ENCODE results near the gene STK38L.
"Not testable (repeated sequence)": the region's sequence is repeated elsewhere in the genome, so short reads cannot be mapped to it uniquely, and the experiment has no call there.

The STK38L gene

DNA sequence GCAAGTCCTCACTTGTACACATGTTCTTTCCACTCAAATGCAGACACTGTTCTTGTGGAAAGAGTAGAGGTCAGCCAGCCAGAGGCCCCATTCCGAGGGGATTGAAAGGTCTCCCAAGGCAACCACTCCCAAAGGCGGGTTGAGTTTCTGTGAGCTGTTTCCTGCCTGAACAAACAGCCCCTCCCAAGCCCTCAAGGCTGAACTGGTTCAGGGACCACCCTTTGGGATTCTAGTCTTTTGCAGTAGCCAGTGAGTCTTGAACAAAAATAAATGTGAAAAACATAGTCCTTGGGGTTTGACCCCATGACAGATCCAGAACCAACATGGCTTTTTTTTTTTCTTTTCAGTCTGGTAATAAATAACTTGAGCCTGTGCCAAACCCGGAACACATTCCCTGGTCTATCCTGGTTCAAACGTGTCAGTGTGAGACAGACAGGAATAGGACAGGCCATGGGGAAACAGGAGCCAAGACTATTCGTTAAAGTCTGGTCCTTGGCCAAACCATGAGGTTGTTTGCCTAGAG is 17.6 kb upstream of the STK38L start:
- DNase-seq (ENCODE audit: low read depth) = no peak
- no peak overlapping the region for H3K4me3 ChIP-seq (ENCODE audit: low read depth, low read length)
- TF ChIP-seq, protein P1, sequence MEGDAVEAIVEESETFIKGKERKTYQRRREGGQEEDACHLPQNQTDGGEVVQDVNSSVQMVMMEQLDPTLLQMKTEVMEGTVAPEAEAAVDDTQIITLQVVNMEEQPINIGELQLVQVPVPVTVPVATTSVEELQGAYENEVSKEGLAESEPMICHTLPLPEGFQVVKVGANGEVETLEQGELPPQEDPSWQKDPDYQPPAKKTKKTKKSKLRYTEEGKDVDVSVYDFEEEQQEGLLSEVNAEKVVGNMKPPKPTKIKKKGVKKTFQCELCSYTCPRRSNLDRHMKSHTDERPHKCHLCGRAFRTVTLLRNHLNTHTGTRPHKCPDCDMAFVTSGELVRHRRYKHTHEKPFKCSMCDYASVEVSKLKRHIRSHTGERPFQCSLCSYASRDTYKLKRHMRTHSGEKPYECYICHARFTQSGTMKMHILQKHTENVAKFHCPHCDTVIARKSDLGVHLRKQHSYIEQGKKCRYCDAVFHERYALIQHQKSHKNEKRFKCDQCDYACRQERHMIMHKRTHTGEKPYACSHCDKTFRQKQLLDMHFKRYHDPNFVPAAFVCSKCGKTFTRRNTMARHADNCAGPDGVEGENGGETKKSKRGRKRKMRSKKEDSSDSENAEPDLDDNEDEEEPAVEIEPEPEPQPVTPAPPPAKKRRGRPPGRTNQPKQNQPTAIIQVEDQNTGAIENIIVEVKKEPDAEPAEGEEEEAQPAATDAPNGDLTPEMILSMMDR (IDR thresholded peaks at IDR 0.05; ENCODE audit: insufficient read depth, low read depth, low read length, missing control alignments) = no peak

DNA sequence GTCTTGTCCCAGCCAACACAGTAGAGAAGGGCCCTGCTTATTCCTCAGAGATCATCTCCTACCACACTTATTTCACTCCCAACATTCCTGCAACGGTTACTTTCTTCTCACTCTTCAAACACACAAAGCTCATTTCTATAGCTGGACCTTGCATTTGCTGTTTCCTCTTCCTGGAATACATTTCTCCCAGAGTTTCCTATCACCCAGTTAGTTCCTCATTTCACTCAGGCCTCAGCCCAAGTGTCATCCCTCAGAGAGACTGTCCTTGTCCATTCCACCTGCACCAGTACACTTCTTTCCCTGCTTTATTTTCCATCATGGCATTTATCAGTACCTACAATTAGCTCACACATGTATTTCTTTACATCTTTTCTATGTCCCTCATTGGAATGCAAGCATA is 14.7 kb upstream of the STK38L start:
- H3K4me3 ChIP-seq (ENCODE audit: low read depth, low read length) = no peak overlapping the region
- TF ChIP-seq, protein P1 (IDR thresholded peaks at IDR 0.05; ENCODE audit: insufficient read depth, low read depth, low read length, missing control alignments) = no peak
- DNase-seq (ENCODE audit: low read depth) = no peak

DNA sequence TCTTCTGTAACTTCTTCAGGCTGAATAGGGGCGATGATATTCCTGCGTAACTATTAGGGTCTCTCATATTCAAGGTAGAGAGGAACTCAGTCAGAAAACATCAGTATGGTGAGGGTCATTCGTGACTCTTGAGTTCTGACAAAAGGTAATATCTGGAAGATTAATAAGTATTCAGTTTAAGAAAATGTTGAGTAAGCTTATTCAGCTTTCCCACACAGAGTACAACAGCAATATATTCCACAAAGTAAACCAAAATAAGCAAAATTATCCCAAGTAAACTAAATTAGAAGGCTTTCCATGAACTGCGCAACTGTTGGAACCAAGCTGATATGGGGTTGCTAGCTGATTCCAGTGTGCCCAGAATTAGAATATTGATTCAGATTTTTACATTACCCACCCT is 12.7 kb upstream of the STK38L start:
- H3K4me3 ChIP-seq (ENCODE audit: low read depth, low read length); DNase-seq (ENCODE audit: low read depth): not testable (repeated sequence)

DNA sequence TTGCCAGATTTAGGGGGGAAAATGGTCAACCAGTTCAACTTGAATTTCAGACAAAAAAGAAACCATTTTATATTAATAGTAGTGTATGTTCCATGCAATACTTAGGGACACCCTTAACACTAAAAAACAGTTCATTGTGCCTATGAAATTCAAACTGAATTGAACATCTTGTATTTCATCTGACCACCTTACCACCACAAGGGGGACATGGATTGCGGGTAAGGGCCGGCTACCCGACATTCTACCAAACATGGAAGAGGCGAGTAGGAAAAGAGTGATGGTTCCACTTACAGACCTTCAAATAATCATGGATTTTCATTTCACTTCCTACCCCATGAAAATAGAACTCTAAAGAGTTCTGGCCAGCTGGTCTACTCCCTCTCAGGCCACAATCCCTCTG is 10.3 kb upstream of the STK38L start:
- H3K4me3 ChIP-seq (ENCODE audit: low read depth, low read length) = no peak overlapping the region
- TF ChIP-seq, protein P1 (IDR thresholded peaks at IDR 0.05; ENCODE audit: insufficient read depth, low read depth, low read length, missing control alignments) = peak; percentile 10
- DNase-seq (ENCODE audit: low read depth) = no peak

DNA sequence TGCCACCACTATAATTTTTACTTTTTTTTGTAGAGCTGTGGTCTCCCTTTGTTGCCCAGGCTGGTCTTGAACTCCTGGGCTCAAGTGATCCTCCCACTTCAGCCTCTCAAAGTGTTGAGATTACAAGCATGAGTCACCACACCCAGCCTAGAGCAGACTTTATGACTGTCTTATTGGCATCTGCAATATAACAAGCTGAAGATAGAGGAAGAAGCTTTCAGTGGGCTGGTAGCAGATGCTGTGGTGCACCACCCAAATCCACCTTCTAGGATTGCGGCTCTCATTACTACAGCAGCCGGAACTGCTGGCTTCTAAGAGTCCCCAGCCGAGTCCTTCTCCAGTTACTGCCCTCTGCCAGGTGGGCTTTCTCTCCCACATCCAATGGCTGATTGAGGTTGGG is 7.6 kb upstream of the STK38L start:
- H3K4me3 ChIP-seq (ENCODE audit: low read depth, low read length) = no peak overlapping the region
- TF ChIP-seq, protein P1 (IDR thresholded peaks at IDR 0.05; ENCODE audit: insufficient read depth, low read depth, low read length, missing control alignments) = no peak
- peak; percentile 47 for DNase-seq (ENCODE audit: low read depth)

DNA sequence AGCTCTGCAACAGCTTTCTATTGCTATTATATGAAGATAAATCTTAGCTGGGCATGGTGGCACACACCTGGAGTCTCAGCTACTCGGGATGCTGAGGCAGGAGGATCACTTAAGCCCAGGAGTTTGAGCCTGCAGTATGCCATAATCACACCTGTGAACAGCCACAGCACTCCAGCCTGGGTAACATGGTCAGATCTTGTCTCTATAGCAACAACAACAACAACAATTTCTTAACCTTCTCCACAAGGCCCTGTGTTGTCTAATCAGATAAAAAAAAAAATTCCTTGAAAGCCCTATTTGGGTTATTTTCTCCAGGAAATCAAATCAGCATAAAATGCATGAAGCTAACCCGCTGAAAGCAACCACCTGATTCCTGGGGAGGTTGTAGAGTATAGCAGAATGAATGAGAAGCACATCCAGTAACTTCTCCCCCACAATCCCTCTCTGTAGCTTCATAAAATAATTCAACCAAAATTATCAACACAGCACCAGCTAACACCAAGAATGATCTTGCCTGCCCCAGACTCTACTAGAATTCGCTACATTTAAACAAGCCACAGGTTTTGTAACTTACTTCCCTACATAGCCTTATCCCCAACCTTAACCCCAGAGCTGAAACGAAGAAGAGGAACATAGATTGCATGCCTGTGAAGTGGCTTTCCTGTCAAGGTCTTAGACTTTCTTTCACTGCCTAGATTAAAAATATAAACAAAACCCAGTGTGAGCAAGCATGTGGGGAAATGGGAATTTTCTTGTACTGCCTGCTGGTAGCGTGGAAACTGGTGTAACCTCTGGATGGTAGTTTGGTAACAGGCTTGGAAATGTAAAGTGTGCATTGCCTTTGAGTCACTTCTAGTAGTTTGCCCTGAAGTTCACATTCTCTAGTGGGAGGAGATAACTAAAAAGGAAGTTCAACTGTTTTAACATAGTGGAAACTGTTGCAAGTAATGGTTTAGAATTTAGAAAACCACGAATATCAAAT is 6.0 kb upstream of the STK38L start:
- TF ChIP-seq, protein P1 (IDR thresholded peaks at IDR 0.05; ENCODE audit: insufficient read depth, low read depth, low read length, missing control alignments) = no peak
- H3K4me3 ChIP-seq (ENCODE audit: low read depth, low read length) = peak overlapping the region; percentile 26; the same call in 1 of the 2 replicates
- peak; percentile 65 for DNase-seq (ENCODE audit: low read depth)

DNA sequence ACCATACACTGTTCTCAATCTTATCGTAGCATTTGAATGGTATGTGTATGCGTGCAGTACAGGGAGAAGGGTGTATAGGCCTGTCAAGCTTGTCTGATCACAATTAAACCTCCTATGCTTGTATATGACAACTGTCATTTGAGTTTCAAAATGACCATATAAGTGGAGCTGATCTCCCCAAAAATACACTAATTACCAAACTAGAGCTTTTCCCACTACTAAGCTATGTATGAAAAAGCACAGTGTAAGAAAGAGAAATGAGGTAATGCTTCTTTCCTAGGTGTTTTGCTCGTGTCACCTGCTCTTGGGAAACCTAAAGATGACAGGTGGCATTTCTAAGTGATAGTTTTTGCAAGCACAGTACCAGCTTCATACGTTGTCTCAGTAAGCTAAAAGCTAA is 1.1 kb upstream of the STK38L start:
- TF ChIP-seq, protein P1 (IDR thresholded peaks at IDR 0.05; ENCODE audit: insufficient read depth, low read depth, low read length, missing control alignments) = no peak
- no peak overlapping the region for H3K4me3 ChIP-seq (ENCODE audit: low read depth, low read length)
- peak; percentile 64 for DNase-seq (ENCODE audit: low read depth)

Data from GM12865 (cell line).